Stomach (tissue), 9 donors: Measurements from ENCODE around the gene KIAA1958. TPM values are rescaled to one million over a fixed set of nuclear protein-coding genes. Genes with fewer than 3 reads are reported as not detected.

ENCODE experiments used
- DNase-seq, 2 donors: peaks; one replicate each; pipeline versions ENCODE4 v3.0.0 to v3.0.0-alpha.2; 2013 to 2019
- H3K27ac ChIP-seq, 5 donors: fragments of 200-600 bp in 4 of 5; sonication (generic) in 4 of 5; one replicate each; pipeline ENCODE4 v1.5.1; 2013 to 2019; ENCODE audit warnings: mild to moderate bottlenecking in 1 of 5, moderate library complexity in 1 of 5
- H3K27me3 ChIP-seq, 3 donors: fragments of 200-600 bp; sonication (generic); one replicate each; pipeline ENCODE4 v1.5.1; 2017 to 2019; ENCODE audit warnings: mixed run types in 1 of 3
- H3K36me3 ChIP-seq, 4 donors: fragments of 200-600 bp; sonication (generic); 1 replicate in 3 of 4; 2 replicates in 1 of 4; pipeline ENCODE4 v1.5.1; 2016 to 2019
- H3K4me1 ChIP-seq, 4 donors: fragments of 200-600 bp; sonication (generic); one replicate each; pipeline ENCODE4 v1.5.1; 2016 to 2019
- H3K4me3 ChIP-seq, 4 donors: fragments of 200-600 bp; sonication (generic) in 3 of 4; one replicate each; pipeline ENCODE4 v1.5.1; 2016 to 2019; ENCODE audit warnings: mild to moderate bottlenecking in 1 of 4
- H3K9me3 ChIP-seq, 4 donors: fragments of 200-600 bp; sonication (generic); one replicate each; pipeline ENCODE4 v1.5.1; 2016 to 2019
- CTCF ChIP-seq, 7 experiments: fragments of 450-650 bp in 4 of 7; fragments of 200-600 bp in 3 of 7; sonication (generic) in 3 of 7; IDR thresholded peaks; one replicate each; pipeline ENCODE4 v1.5.1; 2016 to 2019; ENCODE audit warnings: antibody characterized with exemption in 7 of 7, control low read depth in 2 of 7, mild to moderate bottlenecking in 1 of 7
- EP300 ChIP-seq: sonication (generic); formaldehyde crosslinking; IDR thresholded peaks from one replicate; pipeline ENCODE4 v1.6.1; 2017; ENCODE audit warnings: antibody characterized with exemption
- POLR2A ChIP-seq, 4 donors: fragments of 450-650 bp; IDR thresholded peaks; one replicate each; pipeline ENCODE4 v1.6.1; 2016; ENCODE audit warnings: antibody characterized with exemption in 4 of 4, control low read depth in 2 of 4, mild to moderate bottlenecking in 1 of 4, moderate library complexity in 1 of 4
- POLR2AphosphoS5 ChIP-seq, 3 donors: sonication (generic); formaldehyde crosslinking; IDR thresholded peaks; one replicate each; pipeline ENCODE4 v1.6.1; 2016; ENCODE audit warnings: antibody characterized with exemption in 3 of 3
- WGBS, 5 donors: extraction: QIAGEN DNeasy Blood & Tissue Kit in 3 of 5; methylation state at CpG; one replicate each; pipeline versions ENCODE4 v1.1.5 to v1.1.7; 2013 to 2018; 5-methylcytosine and 5-hydroxymethylcytosine counted together
- intact Hi-C: fragments of 100-400 bp; cut with DNase I; formaldehyde crosslinking; loops from one replicate; pipeline ENCODE4 v1.15.1; 2023; ENCODE audit warnings: low total_unique reads
- polyA plus RNA-seq, 3 donors: library from polyadenylated mRNA; stranded (reverse); fragments of 200-250 nt; gene quantifications; one replicate each; pipeline ENCODE4 v1.2.3, GENCODE V29; 2013
- total RNA-seq, 5 donors: library from RNA; depleted of rRNA; stranded (reverse); fragments of >200 nt; gene quantifications; one replicate each; pipeline versions ENCODE4 v1.1.0 to v1.2.3, GENCODE V29; 2014 to 2016
- donor health status: healthy with polysubstance abuse.
- donor health status: Bipolar disorder and iron deficiency.
- donor health status: healthy.

KIAA1958 gene
- total and polyA plus RNA-seq, 8 donors, result 0.60 to 77.7 (median 12.8) TPM

DNA sequence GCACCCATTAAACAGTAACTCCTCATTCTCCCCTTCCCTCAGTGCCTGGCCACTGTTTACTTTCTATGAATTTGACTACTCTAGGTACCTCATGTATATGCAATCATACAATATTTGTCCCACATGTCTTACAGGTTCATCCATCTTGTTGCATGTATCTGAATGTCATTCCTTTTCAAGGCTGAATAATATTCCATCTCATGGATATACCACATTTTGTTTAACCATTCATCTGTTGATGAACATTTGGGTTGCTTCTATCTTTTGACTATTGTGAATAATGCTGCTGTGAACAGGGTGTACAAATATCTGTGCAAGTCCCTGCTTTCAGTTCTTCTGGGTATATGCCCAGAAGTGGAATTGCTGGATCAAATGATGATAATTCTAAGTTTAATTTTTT, 190.4 kb downstream of the KIAA1958 start:
- intact Hi-C loops, result no loop called here
- H3K4me1 ChIP-seq, result no peaks in the 10 kb centered on the region
- TF ChIP-seq POLR2A (IDR thresholded peaks at IDR 0.05), result no peak
- TF ChIP-seq CTCF (IDR thresholded peaks at IDR 0.05), result no peak
- TF ChIP-seq POLR2AphosphoS5 (IDR thresholded peaks at IDR 0.05), result no peak
- TF ChIP-seq EP300, result no peak

DNA sequence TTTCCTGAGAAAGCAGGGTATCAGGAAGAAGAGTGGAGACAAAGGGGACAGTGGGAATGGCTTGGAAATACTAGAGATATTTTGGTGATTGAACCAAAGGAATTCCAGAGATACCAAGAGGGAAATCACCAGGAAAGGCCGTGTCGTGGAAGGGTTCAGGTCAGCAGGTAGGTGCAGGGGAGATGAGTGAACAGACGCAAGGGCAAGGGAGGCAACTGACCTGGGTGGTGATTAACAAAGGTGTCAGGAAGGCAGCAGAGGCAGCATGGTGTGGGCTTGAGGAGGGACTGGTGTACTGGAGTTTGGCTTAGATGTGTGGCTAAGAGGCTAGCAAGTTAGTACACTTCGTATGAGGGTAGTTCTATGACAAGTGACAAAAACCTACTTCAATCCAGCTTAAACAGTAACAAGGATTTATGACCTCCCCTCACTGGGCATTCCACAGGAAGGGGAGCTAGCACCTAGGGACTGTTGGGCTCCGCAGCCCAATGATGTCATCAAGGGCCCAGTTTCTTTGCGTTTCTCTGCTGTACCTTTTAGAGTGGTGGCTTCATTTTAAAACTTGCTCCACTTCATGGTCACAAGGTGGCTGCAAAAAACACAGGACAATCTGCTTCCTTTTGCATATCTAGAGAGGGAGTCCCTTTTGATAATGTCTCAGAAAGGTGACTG, 194.2 kb downstream of the KIAA1958 start:
- Histone ChIP-seq H3K4me1 (no peaks in the 10 kb centered on the region), H3K4me3 (no peak overlapping the region), H3K27ac (no peak overlapping the region), H3K9me3 (peaks cover 0 to 28% (median 19%) of the 10 kb centered on the region in 4 donors), H3K27me3 (no peaks in the 10 kb centered on the region), H3K36me3 (peaks cover 0 to 24% (median 12%) of the 10 kb centered on the region in 4 donors)
- no peak for DNase-seq
- intact Hi-C loops, result no loop called here
- TF ChIP-seq POLR2AphosphoS5 (IDR thresholded peaks at IDR 0.05), result no peak
- no peak for TF ChIP-seq POLR2A (IDR thresholded peaks at IDR 0.05)
- no peak for TF ChIP-seq CTCF (IDR thresholded peaks at IDR 0.05)
- no peak for TF ChIP-seq EP300
- 81 to 86% (median 85%) methylated on average over 6 of the region's 6 CpGs for WGBS, 5 donors

More for the DNA sequence above, 190.4 kb downstream of the KIAA1958 start:
- Histone ChIP-seq H3K27ac (no peak overlapping the region), H3K27me3 (no peaks in the 10 kb centered on the region), H3K4me3 (no peak overlapping the region), H3K36me3 (no peaks in the 10 kb centered on the region), H3K9me3 (peaks cover 0 to 28% (median 19%) of the 10 kb centered on the region in 4 donors)
- DNase-seq, result no peak

GRCh38 chr9:112689161-112689740, 202.6 kb downstream of the KIAA1958 start:
- H3K4me3 ChIP-seq, result no peak overlapping the region
- TF ChIP-seq EP300 (no peak), CTCF (IDR thresholded peaks at IDR 0.05) (no peak), POLR2A (IDR thresholded peaks at IDR 0.05) (no peak), POLR2AphosphoS5 (IDR thresholded peaks at IDR 0.05) (no peak)
- H3K27me3 ChIP-seq, result no peaks in the 10 kb centered on the region
- no peaks in the 10 kb centered on the region for H3K4me1 ChIP-seq
- peaks cover 16 to 97% (median 95%) of the 10 kb centered on the region in 4 donors for H3K36me3 ChIP-seq
- WGBS, 5 donors, result 93 to 96% (median 95%) methylated on average over 6 of the region's 6 CpGs
- no peak overlapping the region for H3K27ac ChIP-seq
- intact Hi-C loops, result no loop called here
- DNase-seq, result no peak
- H3K9me3 ChIP-seq, result no peaks in the 10 kb centered on the region

GRCh38 chr9:112694706-112695555, 208.3 kb downstream of the KIAA1958 start:
- H3K4me1 ChIP-seq, result peaks cover 0 to 6% (median 0%) of the 10 kb centered on the region in 4 donors
- no peaks in the 10 kb centered on the region for H3K9me3 ChIP-seq
- 69 to 82% (median 77%) methylated on average over 4 of the region's 4 CpGs for WGBS, 5 donors
- intact Hi-C loops, result no loop called here
- no peak overlapping the region for H3K4me3 ChIP-seq
- H3K27ac ChIP-seq, result no peak overlapping the region
- H3K27me3 ChIP-seq, result no peaks in the 10 kb centered on the region
- peaks cover 21 to 75% (median 71%) of the 10 kb centered on the region in 4 donors for H3K36me3 ChIP-seq
- no peak for DNase-seq
- TF ChIP-seq EP300 (no peak), POLR2AphosphoS5 (IDR thresholded peaks at IDR 0.05) (no peak), CTCF (IDR thresholded peaks at IDR 0.05) (no peak), POLR2A (IDR thresholded peaks at IDR 0.05) (no peak)
